Activated CD4-positive, alpha-beta T cell treated with anti-CD3 and anti-CD28 coated beads for 24 hours (primary cell): ENCODE data around the gene UIMC1.

Experiments
- DNase-seq, 2 donors: peaks; one replicate each; pipeline ENCODE4 v3.0.0-alpha.2; 2020; ENCODE audit warnings: low read depth in 2 of 2

UIMC1 gene

DNA sequence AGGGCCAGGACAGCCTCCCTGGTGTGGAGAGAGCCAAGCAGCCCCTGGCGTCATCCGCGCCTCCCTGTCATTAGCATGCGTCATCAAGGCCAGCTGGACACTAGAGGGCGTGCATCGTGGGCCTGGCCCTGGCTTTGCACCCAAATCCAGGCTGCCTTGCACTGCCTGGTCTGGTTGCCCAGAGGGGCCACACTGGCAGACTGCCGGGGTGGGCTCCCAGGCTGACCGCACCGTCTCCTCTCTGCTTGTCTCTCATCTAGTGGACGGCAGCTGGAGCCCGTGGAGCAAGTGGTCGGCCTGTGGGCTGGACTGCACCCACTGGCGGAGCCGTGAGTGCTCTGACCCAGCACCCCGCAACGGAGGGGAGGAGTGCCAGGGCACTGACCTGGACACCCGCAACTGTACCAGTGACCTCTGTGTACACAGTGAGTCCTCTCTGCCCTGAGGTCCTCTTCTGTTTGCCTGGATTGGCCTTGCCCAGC, 136.4 kb downstream of the UIMC1 start:
- DNase-seq: no peak

DNA sequence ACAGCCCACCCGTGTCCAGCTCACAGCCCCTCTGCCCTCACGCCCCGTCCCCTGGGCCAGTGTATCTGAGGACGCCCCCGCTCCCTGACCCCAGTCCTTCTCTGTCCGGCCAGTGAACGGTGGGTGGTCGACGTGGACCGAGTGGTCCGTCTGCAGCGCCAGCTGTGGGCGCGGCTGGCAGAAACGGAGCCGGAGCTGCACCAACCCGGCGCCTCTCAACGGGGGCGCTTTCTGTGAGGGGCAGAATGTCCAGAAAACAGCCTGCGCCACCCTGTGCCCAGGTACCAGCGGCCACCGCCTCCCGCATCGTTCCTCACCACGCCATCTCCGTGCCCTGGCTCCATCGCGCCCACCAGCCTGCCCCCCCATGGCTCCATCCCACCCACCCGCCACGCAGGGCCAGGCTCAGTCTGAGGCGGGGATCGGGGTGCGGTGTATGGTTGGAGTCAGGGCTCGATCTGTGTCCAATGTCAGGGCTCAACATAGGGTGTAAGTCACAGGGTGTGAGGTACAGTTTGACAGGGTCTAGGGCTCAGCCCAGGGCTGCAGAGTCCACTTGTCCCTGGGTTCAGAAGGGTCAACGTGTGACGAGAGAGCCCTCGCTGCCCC, 137.0 kb downstream of the UIMC1 start:
- DNase-seq: no peak

DNA sequence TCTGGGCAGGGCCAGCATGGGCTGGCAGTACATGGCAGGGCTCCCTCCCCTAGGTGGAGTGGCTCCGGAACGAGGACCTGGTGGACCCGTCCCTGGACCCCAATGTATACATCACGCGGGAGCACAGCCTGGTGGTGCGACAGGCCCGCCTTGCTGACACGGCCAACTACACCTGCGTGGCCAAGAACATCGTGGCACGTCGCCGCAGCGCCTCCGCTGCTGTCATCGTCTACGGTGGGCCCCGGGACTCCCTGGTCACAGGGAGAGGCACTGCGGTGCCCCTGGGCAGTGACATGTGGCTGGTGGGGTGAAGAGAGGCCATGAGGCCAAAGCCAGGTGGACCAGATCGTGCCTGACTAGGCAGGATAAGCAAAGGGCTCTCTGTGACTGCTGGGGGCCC, 137.8 kb downstream of the UIMC1 start:
- DNase-seq: no peak

DNA sequence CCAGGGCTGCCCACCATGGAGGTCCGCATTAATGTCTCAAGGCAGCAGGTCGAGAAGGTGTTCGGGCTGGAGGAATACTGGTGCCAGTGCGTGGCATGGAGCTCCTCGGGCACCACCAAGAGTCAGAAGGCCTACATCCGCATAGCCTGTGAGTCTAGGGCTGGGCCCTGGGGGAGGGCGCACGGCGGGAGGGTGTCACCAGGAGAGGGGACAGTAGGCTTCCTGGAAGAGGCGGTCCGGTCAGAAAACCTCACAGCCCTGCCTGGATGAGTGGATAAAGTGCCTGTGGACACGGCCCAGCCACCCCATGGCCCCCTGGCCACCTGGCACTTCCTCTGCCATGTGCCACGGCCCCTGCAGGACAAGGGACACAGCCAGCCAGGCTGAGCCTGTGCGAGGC, 138.5 kb downstream of the UIMC1 start:
- no peak for DNase-seq

GRCh38 chr5:176866707-176867310, 139.8 kb downstream of the UIMC1 start:
- DNase-seq: no peak

DNA sequence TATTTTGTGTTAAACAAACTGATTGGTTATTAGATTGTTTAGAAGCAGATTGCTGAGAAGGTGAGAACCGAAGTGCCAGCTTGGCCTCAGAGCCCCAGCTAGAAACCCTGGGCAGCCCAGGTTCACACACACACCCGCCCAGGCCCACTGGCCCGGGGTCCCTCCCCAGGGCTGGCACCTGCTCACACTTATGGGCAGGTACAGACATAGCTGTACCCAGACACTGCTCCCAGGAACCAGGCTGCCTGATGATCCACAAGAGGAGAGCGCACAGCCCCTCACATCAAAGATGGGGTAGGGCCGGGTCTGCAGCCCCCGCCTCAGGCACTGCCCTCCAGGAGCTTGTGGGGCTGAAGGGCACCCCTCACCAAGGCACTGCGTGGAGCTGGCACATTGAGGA, 140.6 kb downstream of the UIMC1 start:
- DNase-seq: no peak

DNA sequence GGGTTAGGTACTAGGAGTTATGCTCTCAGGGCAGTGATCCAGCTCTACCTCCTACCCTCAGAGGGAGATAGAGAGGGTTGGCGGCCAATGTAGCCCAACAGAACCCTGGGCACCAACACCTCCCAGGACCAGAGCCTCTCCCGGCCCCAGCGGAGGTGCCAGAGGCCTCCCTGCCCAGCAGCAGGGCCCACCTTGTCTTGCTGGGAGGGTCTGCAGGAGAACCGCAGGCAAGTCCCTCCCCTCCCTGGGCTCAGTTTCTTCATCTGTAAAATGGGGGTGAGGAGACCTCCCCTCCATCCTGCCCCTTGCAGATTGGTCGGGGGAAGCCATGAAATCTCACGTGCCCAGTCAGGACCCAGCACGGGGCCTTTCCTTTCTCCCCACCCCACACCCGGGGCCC, 141.8 kb downstream of the UIMC1 start:
- DNase-seq: no peak

- no peak for DNase-seq
Measured at GRCh38 chr5:176863765-176864098, 142.8 kb downstream of the UIMC1 start.

- no peak for DNase-seq
Measured at GRCh38 chr5:176863041-176863764, 143.4 kb downstream of the UIMC1 start.

DNA sequence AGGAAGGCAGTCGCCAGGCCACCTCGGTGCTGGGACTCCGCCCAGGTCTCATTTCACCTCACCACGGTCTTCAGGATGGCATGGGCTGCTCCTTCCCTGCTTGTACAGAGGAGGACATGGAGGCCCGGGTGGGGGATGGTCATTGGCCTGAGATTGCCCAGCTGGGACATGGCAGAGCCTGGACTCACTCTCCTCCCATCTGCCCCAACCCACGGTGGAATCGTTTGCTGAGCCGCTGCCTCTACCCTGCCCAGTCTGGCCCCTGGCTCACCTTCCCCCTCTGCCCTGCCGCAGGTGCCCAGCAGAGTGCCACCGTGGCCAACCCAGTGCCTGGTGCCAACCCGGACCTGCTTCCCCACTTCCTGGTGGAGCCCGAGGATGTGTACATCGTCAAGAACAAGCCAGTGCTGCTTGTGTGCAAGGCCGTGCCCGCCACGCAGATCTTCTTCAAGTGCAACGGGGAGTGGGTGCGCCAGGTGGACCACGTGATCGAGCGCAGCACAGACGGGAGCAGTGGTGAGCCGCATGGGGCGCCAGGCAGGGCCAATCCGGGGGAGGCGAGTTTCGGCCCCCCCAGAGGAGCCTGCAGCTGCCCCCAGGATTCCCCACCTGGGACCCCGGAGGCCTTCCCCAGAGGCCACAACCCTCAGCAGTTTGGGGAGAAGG, 144.1 kb downstream of the UIMC1 start:
- no peak for DNase-seq

- no peak for DNase-seq
Measured at GRCh38 chr5:176861276-176861675, 145.3 kb downstream of the UIMC1 start.

DNA sequence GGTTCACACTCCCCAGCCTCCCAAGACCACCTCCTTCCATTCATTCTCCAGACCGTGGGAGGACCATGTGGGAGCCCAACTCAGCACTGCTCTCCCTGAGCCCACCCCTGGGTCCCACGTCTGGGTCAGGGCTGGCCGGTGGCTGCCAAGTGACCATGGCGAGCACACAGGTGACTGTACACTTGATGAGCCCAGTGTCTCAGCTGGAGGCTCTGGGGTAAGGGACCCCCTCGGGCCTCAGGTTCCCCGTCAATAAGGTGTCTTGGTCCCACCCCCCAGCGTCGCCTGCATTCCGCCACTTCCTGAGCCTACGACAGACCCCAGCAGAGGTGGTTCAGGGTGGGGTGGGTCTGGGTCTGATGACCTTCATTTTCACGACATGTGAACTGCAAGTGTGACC, 146.2 kb downstream of the UIMC1 start:
- DNase-seq: no peak

- DNase-seq: no peak
Measured at GRCh38 chr5:176859916-176860315, 146.7 kb downstream of the UIMC1 start.

GRCh38 chr5:176857894-176858273, 148.7 kb downstream of the UIMC1 start:
- no peak for DNase-seq

DNA sequence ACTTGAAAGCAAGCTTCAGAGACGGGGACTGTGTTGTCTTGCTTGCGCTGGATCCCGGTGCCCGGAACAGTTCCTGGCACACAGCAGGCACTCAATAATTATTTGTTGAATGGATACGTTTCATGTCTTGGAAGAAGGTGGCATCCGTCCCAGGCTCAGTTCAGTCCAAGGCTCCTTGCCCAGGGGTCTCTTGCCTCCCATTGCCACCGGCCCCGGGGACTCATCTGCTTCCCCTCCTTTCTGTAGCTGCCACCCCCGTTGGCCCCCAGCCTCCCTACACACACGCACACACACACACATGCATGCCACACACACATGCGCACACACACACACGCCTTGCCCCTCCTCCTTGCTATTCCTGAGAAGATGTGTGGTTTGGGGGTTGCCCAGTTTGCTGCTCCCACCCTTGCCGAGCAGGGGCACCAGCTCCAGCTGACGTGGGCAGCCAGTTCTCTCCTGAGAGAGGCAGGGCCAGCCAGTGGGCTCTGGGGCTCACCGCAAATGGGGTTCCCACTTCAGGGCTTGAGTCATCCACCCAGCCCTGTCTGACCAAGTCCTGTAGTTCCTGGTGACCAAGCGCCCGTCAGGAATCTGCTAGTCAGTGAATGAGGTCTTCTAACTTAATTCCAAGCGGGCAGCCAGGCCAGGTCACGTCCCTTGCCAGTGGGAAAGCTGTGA, 149.2 kb downstream of the UIMC1 start:
- DNase-seq: no peak

- no peak for DNase-seq
Measured at GRCh38 chr5:176856746-176857145, 149.8 kb downstream of the UIMC1 start.

GRCh38 chr5:176855598-176855997, 151.0 kb downstream of the UIMC1 start:
- DNase-seq: no peak
